Stomach smooth muscle (tissue), 2 donors: ENCODE results near the gene KANSL2.

Experiments used
- H3K27ac ChIP-seq: one replicate; pipeline ENCODE4 v1.7.0; 2013; ENCODE audit warnings: mild to moderate bottlenecking, low read length, inconsistent platforms
- H3K27me3 ChIP-seq, 2 donors: one replicate each; pipeline ENCODE4 v1.7.0; 2013; ENCODE audit warnings: low read length in 2 of 2; ENCODE audit not compliant: insufficient read depth in 2 of 2, control insufficient read depth in 1 of 2
- H3K36me3 ChIP-seq, 2 donors: one replicate each; pipeline ENCODE4 v1.7.0; 2013; ENCODE audit warnings: low read length in 2 of 2; ENCODE audit not compliant: control insufficient read depth in 2 of 2, insufficient read depth in 2 of 2
- H3K4me1 ChIP-seq: one replicate; pipeline ENCODE4 v1.7.0; 2013; ENCODE audit warnings: low read length; ENCODE audit not compliant: control insufficient read depth, insufficient read depth
- H3K4me3 ChIP-seq, 2 donors: one replicate each; pipeline ENCODE4 v1.7.0; 2013; ENCODE audit warnings: low read length in 2 of 2
- H3K9ac ChIP-seq, 2 donors: one replicate each; pipeline ENCODE4 v1.7.0; 2013; ENCODE audit warnings: low read length in 2 of 2, mild to moderate bottlenecking in 1 of 2
- H3K9me3 ChIP-seq, 2 donors: one replicate each; pipeline ENCODE4 v1.7.0; 2013; ENCODE audit warnings: low read length in 2 of 2; ENCODE audit not compliant: control insufficient read depth in 2 of 2
- donor health status: healthy.
- donor health status: Pancreatic carcinoma.

KANSL2 gene

GRCh38 chr12:48696626-48697025 is 14.6 kb upstream of the KANSL2 start:
- H3K4me3 ChIP-seq = no peak overlapping the region
- H3K36me3 ChIP-seq = peaks cover 28 to 44% of the 10 kb centered on the region in 2 donors
- H3K9me3 ChIP-seq = no peaks in the 10 kb centered on the region
- no peaks in the 10 kb centered on the region for H3K4me1 ChIP-seq
- no peak overlapping the region for H3K27ac ChIP-seq
- no peak overlapping the region for H3K9ac ChIP-seq
- no peaks in the 10 kb centered on the region for H3K27me3 ChIP-seq

- Histone ChIP-seq H3K36me3 (peaks cover 28 to 44% of the 10 kb centered on the region in 2 donors), H3K27ac (no peak overlapping the region), H3K9me3 (no peaks in the 10 kb centered on the region), H3K4me3 (no peak overlapping the region), H3K4me1 (no peaks in the 10 kb centered on the region), H3K9ac (no peak overlapping the region), H3K27me3 (no peaks in the 10 kb centered on the region)
Measured at GRCh38 chr12:48695859-48696258, 13.8 kb upstream of the KANSL2 start.

- no peak overlapping the region for H3K9ac ChIP-seq
- H3K27ac ChIP-seq = no peak overlapping the region
- peaks cover 4% of the 10 kb centered on the region for H3K4me1 ChIP-seq
- no peaks in the 10 kb centered on the region for H3K27me3 ChIP-seq
- no peak overlapping the region for H3K4me3 ChIP-seq
- no peaks in the 10 kb centered on the region for H3K9me3 ChIP-seq
- H3K36me3 ChIP-seq = peaks cover 26 to 44% of the 10 kb centered on the region in 2 donors
Measured at GRCh38 chr12:48694038-48694437, 12.0 kb upstream of the KANSL2 start.

GRCh38 chr12:48693572-48693971 is 11.5 kb upstream of the KANSL2 start:
- H3K27ac ChIP-seq = no peak overlapping the region
- no peak overlapping the region for H3K4me3 ChIP-seq
- H3K27me3 ChIP-seq = no peaks in the 10 kb centered on the region
- no peaks in the 10 kb centered on the region for H3K9me3 ChIP-seq
- H3K4me1 ChIP-seq = peaks cover 4% of the 10 kb centered on the region
- H3K9ac ChIP-seq = no peak overlapping the region
- H3K36me3 ChIP-seq = peaks cover 26 to 47% of the 10 kb centered on the region in 2 donors

GRCh38 chr12:48691826-48692487 is 9.9 kb upstream of the KANSL2 start:
- H3K4me1 ChIP-seq = peaks cover 4% of the 10 kb centered on the region
- H3K27ac ChIP-seq = no peak overlapping the region
- H3K9ac ChIP-seq = no peak overlapping the region
- no peaks in the 10 kb centered on the region for H3K9me3 ChIP-seq
- peaks cover 26 to 43% of the 10 kb centered on the region in 2 donors for H3K36me3 ChIP-seq
- H3K27me3 ChIP-seq = no peaks in the 10 kb centered on the region
- no peak overlapping the region for H3K4me3 ChIP-seq

GRCh38 chr12:48690990-48691389 is 9.0 kb upstream of the KANSL2 start:
- Histone ChIP-seq H3K27me3 (no peaks in the 10 kb centered on the region), H3K4me1 (peaks cover 4% of the 10 kb centered on the region), H3K27ac (no peak overlapping the region), H3K4me3 (peak overlapping the region in 1 of 2 donors; percentile 9), H3K9me3 (no peaks in the 10 kb centered on the region), H3K36me3 (peaks cover 26 to 40% of the 10 kb centered on the region in 2 donors), H3K9ac (no peak overlapping the region)

- Histone ChIP-seq H3K27me3 (no peaks in the 10 kb centered on the region), H3K4me3 (no peak overlapping the region), H3K9me3 (no peaks in the 10 kb centered on the region), H3K36me3 (peaks cover 20 to 35% of the 10 kb centered on the region in 2 donors), H3K9ac (no peak overlapping the region), H3K27ac (no peak overlapping the region), H3K4me1 (peaks cover 4% of the 10 kb centered on the region)
Measured at GRCh38 chr12:48690436-48690835, 8.4 kb upstream of the KANSL2 start.

GRCh38 chr12:48688836-48689235 is 6.8 kb upstream of the KANSL2 start:
- Histone ChIP-seq H3K4me3 (no peak overlapping the region), H3K4me1 (peaks cover 4% of the 10 kb centered on the region), H3K27ac (no peak overlapping the region), H3K36me3 (peaks cover 9 to 26% of the 10 kb centered on the region in 2 donors), H3K27me3 (no peaks in the 10 kb centered on the region), H3K9ac (no peak overlapping the region), H3K9me3 (no peaks in the 10 kb centered on the region)

GRCh38 chr12:48687592-48687991 is 5.6 kb upstream of the KANSL2 start:
- H3K9ac ChIP-seq = no peak overlapping the region
- peaks cover 0 to 13% of the 10 kb centered on the region in 2 donors for H3K36me3 ChIP-seq
- H3K9me3 ChIP-seq = no peaks in the 10 kb centered on the region
- no peak overlapping the region for H3K27ac ChIP-seq
- no peaks in the 10 kb centered on the region for H3K27me3 ChIP-seq
- peaks cover 4% of the 10 kb centered on the region for H3K4me1 ChIP-seq
- H3K4me3 ChIP-seq = no peak overlapping the region

- peaks cover 0 to 8% of the 10 kb centered on the region in 2 donors for H3K36me3 ChIP-seq
- H3K9ac ChIP-seq = no peak overlapping the region
- H3K27me3 ChIP-seq = no peaks in the 10 kb centered on the region
- H3K27ac ChIP-seq = no peak overlapping the region
- no peak overlapping the region for H3K4me3 ChIP-seq
- no peaks in the 10 kb centered on the region for H3K9me3 ChIP-seq
- H3K4me1 ChIP-seq = peaks cover 4% of the 10 kb centered on the region
Measured at GRCh38 chr12:48686615-48687334, 4.7 kb upstream of the KANSL2 start.

- Histone ChIP-seq H3K36me3 (peaks cover 0 to 7% of the 10 kb centered on the region in 2 donors), H3K27me3 (no peaks in the 10 kb centered on the region), H3K27ac (no peak overlapping the region), H3K9me3 (no peaks in the 10 kb centered on the region), H3K4me1 (peaks cover 4% of the 10 kb centered on the region), H3K4me3 (no peak overlapping the region), H3K9ac (no peak overlapping the region)
Measured at GRCh38 chr12:48686037-48686595, 4.1 kb upstream of the KANSL2 start.
